OCI-M1 (cell line): ENCODE data around the gene H2AZ2.
"Not testable (repeated sequence)": the region's sequence is repeated elsewhere in the genome, so short reads cannot be mapped to it uniquely, and the experiment has no call there.

Source experiments
- DNase-seq: peaks from one replicate; lab custom pipeline; 2025; lab: John Stamatoyannopoulos, UW

H2AZ2 gene

GRCh38 chr7:44847920-44848634 lies at the start of gene H2AZ2:
H2AZ2 (minus strand) TSS chr7:44848087; CDS start chr7:44847971, 116 bp downstream.
- DNase-seq, result peak; percentile 99

GRCh38 chr7:44897309-44897708 lies 49.4 kb upstream of the H2AZ2 start:
- DNase-seq, result no peak

- DNase-seq, result no peak
Observed at GRCh38 chr7:44894888-44895580, 47.1 kb upstream of the H2AZ2 start.

DNA sequence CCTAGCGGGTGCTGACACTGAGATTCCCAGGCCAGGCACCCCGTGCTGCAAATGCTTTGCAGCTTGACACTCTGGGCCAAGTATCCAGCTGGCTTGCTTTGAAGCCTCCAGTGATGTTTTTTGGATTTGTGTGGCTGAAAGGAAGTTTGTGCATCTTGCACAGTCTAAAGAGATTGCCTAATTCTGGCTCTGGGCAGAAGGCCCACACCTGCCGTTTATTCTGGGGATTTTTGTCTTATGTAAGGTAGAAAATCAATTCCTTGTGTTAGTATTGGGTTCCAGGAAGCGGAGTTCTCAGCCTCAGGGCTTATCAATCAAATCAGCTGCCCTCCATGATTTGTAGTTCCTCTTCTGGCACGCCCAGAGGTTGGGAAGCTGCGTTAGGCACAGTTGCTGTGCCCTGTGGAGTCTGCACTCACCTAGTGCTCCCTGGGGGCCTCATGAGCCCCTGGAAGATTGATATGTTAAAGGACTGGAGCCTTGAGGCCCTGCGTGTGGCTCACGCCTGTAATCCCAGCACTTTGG lies 45.9 kb upstream of the H2AZ2 start:
- DNase-seq, result peak; percentile 21

GRCh38 chr7:44891791-44892190 lies 43.9 kb upstream of the H2AZ2 start:
- no peak for DNase-seq

DNA sequence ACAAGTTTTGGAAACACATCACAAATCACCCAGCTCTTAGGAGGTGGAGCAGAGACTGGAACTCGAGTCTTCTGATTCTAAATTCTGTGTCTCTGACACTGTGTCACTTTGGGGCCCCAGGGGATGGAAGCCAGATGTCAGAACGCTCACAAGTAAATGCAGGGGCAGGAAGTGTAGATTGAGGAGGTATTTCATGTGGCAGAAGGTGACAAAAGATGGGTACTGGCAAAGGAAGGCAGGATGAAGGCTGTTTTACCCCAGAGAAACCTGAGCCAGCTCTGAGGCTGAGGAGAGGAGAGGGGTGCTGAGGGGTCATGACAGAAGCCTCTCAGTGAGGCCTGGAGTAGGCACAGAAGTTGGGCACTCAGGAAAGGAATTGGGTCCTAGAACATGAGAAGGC lies 43.5 kb upstream of the H2AZ2 start:
- DNase-seq, result no peak

- no peak for DNase-seq
Observed at GRCh38 chr7:44889086-44889781, 41.3 kb upstream of the H2AZ2 start.

GRCh38 chr7:44887293-44887692 lies 39.4 kb upstream of the H2AZ2 start:
- DNase-seq, result no peak

- DNase-seq, result peak; percentile 94
Observed at GRCh38 chr7:44885394-44886317, 37.8 kb upstream of the H2AZ2 start, which contains the start of gene PURB. PURB (minus strand) TSS chr7:44885530; CDS start chr7:44885348, 182 bp downstream.

DNA sequence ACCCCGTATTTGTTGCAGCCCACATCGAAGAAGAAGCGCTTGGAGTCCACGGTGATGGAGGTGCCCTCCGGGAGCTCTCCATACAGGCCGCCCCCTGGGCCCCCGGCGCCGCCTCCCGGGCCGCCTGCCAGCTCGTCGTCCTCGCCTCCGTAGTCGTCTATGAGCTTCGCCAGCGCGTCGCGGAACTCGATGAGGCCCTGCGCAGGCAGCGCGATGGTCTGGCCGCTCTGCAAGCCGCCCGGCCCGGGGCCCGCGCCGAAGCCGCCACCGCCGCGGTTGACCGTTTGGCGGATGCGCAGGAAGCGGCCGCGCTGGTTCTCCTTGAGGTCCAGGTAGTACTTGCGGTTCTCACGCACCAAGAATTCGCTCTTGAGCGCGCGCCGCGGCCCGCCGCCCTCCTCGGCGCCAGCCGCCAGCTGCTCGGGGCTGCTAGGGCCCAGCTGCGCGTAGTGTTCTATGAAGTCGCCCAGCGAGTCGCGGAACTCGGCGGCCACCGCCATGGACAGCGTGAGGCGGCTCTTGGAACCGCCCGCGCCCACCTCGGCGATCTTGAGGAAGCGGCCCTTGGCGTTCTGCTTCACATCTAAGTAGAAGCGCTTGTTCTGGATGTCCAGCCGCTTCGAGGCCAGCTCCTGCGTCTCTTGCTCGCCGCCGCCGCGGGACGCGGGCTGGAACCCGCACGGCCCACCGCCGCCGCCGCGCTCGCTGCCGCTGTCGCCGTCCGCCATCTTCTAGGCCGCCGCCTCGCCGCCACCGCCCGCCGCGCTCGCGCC lies 36.9 kb upstream of the H2AZ2 start:
- peak; percentile 21 for DNase-seq

- DNase-seq, result no peak
Observed at GRCh38 chr7:44883961-44884620, 36.2 kb upstream of the H2AZ2 start.

- DNase-seq, result no peak
Observed at GRCh38 chr7:44882899-44883298, 35.0 kb upstream of the H2AZ2 start.

- DNase-seq, result peak; percentile 59
Observed at GRCh38 chr7:44881610-44882009, 33.7 kb upstream of the H2AZ2 start.

- no peak for DNase-seq
Observed at GRCh38 chr7:44881066-44881600, 33.2 kb upstream of the H2AZ2 start.

DNA sequence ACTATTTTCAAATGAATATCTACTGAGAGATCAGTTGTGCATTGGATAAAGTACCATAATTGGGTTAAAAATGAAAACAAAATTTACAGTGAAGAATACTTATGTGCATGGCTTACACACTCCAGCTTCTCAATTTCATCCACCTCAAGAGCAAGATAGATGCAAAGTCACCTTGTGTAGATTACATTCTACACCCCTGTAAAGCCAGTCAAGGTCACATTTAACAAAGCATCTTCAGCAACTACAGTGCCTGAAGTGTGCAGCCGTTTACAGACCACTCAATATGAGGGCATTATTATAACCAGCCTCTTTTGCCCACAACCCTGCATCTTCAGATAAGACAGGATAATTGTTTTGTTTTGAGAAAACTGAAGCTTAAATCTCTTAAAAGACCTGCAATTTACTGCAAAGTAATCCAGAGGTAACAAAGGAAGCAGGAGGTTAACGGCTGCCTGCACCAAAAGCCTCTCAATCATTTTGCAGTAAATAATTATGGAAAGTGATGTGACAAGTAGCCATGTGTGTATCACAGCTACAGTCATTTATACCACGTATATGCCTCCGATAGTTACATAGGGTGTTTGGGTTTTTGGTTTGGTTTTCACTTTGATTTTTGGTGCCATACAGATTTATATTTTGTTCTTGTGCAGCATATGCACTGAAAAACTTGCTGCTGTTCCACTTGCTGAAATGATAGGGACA lies 32.6 kb upstream of the H2AZ2 start:
- peak; percentile 8 for DNase-seq

- no peak for DNase-seq
Observed at GRCh38 chr7:44876393-44876792, 28.5 kb upstream of the H2AZ2 start.

GRCh38 chr7:44875241-44875640 lies 27.4 kb upstream of the H2AZ2 start:
- DNase-seq, result no peak

GRCh38 chr7:44872787-44873186 lies 24.9 kb upstream of the H2AZ2 start:
- no peak for DNase-seq

DNA sequence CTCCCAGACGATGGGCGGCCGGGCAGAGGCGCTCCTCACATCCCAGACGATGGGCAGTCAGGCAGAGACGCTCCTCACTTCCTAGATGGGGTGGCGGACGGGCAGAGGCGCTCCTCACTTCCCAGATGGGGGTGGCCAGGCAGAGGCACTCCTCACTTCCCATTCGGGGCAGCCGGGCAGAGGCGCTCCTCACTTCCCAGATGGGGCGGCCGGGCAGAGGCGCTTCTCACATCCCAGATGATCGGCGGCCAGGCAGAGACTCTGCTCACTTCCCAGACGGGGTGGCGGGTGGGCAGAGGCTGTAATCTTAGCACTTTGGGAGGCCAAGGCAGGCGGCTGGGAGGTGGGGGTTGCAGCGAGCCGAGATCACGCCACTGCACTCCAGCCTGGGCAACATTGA lies 24.0 kb upstream of the H2AZ2 start:
- not testable (repeated sequence) for DNase-seq
